Measurements from ENCODE around the gene NPM1.

Gene NPM1

GRCh38 chr5:171428168-171428696, 40.6 kb downstream of the NPM1 start:
- no peak for DNase-seq (ENCODE audit: low read depth in 2 of 2)

- DNase-seq (ENCODE audit: low read depth in 2 of 2), result no peak
These were observed 41.3 kb downstream of the NPM1 start for GRCh38 chr5:171428809-171429542.

- DNase-seq (ENCODE audit: low read depth in 2 of 2), result no peak
These were observed 41.9 kb downstream of the NPM1 start for GRCh38 chr5:171429543-171429910.

GRCh38 chr5:171431251-171431777, 43.7 kb downstream of the NPM1 start:
- no peak for DNase-seq (ENCODE audit: low read depth in 2 of 2)

- no peak for DNase-seq (ENCODE audit: low read depth in 2 of 2)
These were observed 44.4 kb downstream of the NPM1 start for GRCh38 chr5:171432076-171432475.

- DNase-seq (ENCODE audit: low read depth in 2 of 2), result no peak
These were observed 45.1 kb downstream of the NPM1 start for GRCh38 chr5:171432583-171433351.

GRCh38 chr5:171433352-171433698, 45.7 kb downstream of the NPM1 start:
- DNase-seq (ENCODE audit: low read depth in 2 of 2), result no peak

- no peak for DNase-seq (ENCODE audit: low read depth in 2 of 2)
These were observed 46.5 kb downstream of the NPM1 start for GRCh38 chr5:171433982-171434676.

- no peak for DNase-seq (ENCODE audit: low read depth in 2 of 2)
These were observed 47.2 kb downstream of the NPM1 start for GRCh38 chr5:171434874-171435273.

GRCh38 chr5:171435908-171436307, 48.3 kb downstream of the NPM1 start:
- DNase-seq (ENCODE audit: low read depth in 2 of 2), result no peak

- no peak for DNase-seq (ENCODE audit: low read depth in 2 of 2)
These were observed 49.2 kb downstream of the NPM1 start for GRCh38 chr5:171436804-171437285.

- DNase-seq (ENCODE audit: low read depth in 2 of 2), result no peak
These were observed 49.7 kb downstream of the NPM1 start for GRCh38 chr5:171437286-171437821.

GRCh38 chr5:171438738-171439137, 51.1 kb downstream of the NPM1 start:
- DNase-seq (ENCODE audit: low read depth in 2 of 2), result no peak

GRCh38 chr5:171441246-171441791, 53.7 kb downstream of the NPM1 start:
- no peak for DNase-seq (ENCODE audit: low read depth in 2 of 2)

- DNase-seq (ENCODE audit: low read depth in 2 of 2), result no peak
These were observed 54.8 kb downstream of the NPM1 start for GRCh38 chr5:171442287-171443042.

GRCh38 chr5:171444582-171444981, 56.9 kb downstream of the NPM1 start:
- no peak for DNase-seq (ENCODE audit: low read depth in 2 of 2)

GRCh38 chr5:171445644-171446516, 58.2 kb downstream of the NPM1 start:
- DNase-seq (ENCODE audit: low read depth in 2 of 2), result no peak

GRCh38 chr5:171447226-171447625, 59.6 kb downstream of the NPM1 start:
- no peak for DNase-seq (ENCODE audit: low read depth in 2 of 2)

- no peak for DNase-seq (ENCODE audit: low read depth in 2 of 2)
These were observed 61.8 kb downstream of the NPM1 start for GRCh38 chr5:171449426-171449825.

Measured in stimulated activated CD4-positive, alpha-beta T cell treated with anti-CD3 and anti-CD28 coated beads, Interleukin-1b, Interleukin-23, amount 100 ng/mL, for 4 hours (primary cell).